ENCODE measurements around the gene TEKT1. TPM values are rescaled to one million over a fixed set of nuclear protein-coding genes. Genes with fewer than 3 reads are reported as not detected.
"Not testable (repeated sequence)": the region's sequence is repeated elsewhere in the genome, so short reads cannot be mapped to it uniquely, and the experiment has no call there.

TEKT1 gene
- not detected for total RNA-seq
- polyA plus RNA-seq: not detected
- long read RNA-seq, donor 1: 0 reads
- long read RNA-seq, donor 2: 0 reads

GRCh38 chr17:6831661-6832263 lies at the start of gene TEKT1:
TEKT1 (minus strand) TSS chr17:6831729; CDS start chr17:6830376, 1,353 bp downstream.
- Histone ChIP-seq H3K27ac (no peak within 1 kb of the TSS), H3K27me3 (replicated peaks in 1 of 7) (peaks cover 0 to 88% (median 36%) of the 10 kb centered on the region in 7 donors), H3K4me3 (peak within 1 kb of the TSS; percentile 14 to 68 (median 34)), H3K36me3 (no peaks in the 10 kb centered on the region), H3K4me1 (peaks cover 0 to 16% (median 11%) of the 10 kb centered on the region in 6 donors), H3K9me3 (no peaks in the 10 kb centered on the region)
- DNase-seq: peak; percentile 92
- TF ChIP-seq POLR2A (IDR thresholded peaks at IDR 0.05) (no peak), POLR2AphosphoS5 (IDR thresholded peaks at IDR 0.05) (peak in 1 of 3 donors; percentile 56), CTCF (IDR thresholded peaks at IDR 0.05 in 8 of 11, conservative IDR thresholded peaks at IDR 0.05 in 3 of 11) (no peak)
- intact Hi-C loops (cut with DNase I; ENCODE audit: low total_unique reads): no loop called here
- 1 to 4% (median 2%) methylated on average over 19 to 35 of the region's 35 CpGs for WGBS, 5 donors

- H3K27ac ChIP-seq; H3K4me1 ChIP-seq; DNase-seq; H3K4me3 ChIP-seq; intact Hi-C loops (cut with DNase I; ENCODE audit: low total_unique reads); H3K36me3 ChIP-seq: not testable (repeated sequence)
- Histone ChIP-seq H3K9me3 (peaks cover 0 to 33% (median 17%) of the 10 kb centered on the region in 8 donors), H3K27me3 (replicated peaks in 1 of 7) (peaks cover 0 to 36% (median 0%) of the 10 kb centered on the region in 7 donors)
- WGBS, 5 donors: 37 to 45% (median 40%) methylated on average over 10 of the region's 10 CpGs
Measured at GRCh38 chr17:6879221-6879975, 47.9 kb upstream of the TEKT1 start.

GRCh38 chr17:6875276-6875675 lies 43.7 kb upstream of the TEKT1 start:
- H3K27ac ChIP-seq; H3K36me3 ChIP-seq; H3K9me3 ChIP-seq; intact Hi-C loops (cut with DNase I; ENCODE audit: low total_unique reads); H3K4me1 ChIP-seq; H3K4me3 ChIP-seq; DNase-seq: not testable (repeated sequence)
- peaks cover 0 to 48% (median 0%) of the 10 kb centered on the region in 7 donors for H3K27me3 ChIP-seq (replicated peaks in 1 of 7)
- 86 to 93% (median 89%) methylated on average over 4 of the region's 4 CpGs for WGBS, 5 donors

- no peak overlapping the region for H3K27ac ChIP-seq
- WGBS, 5 donors: 78 to 92% (median 86%) methylated on average over 3 of the region's 3 CpGs
- H3K4me1 ChIP-seq: no peaks in the 10 kb centered on the region
- no peak for TF ChIP-seq POLR2A (IDR thresholded peaks at IDR 0.05)
- no peak for TF ChIP-seq POLR2AphosphoS5 (IDR thresholded peaks at IDR 0.05)
- TF ChIP-seq CTCF (IDR thresholded peaks at IDR 0.05 in 8 of 11, conservative IDR thresholded peaks at IDR 0.05 in 3 of 11): no peak
- no peak for DNase-seq
- H3K9me3 ChIP-seq: no peaks in the 10 kb centered on the region
- intact Hi-C loops (cut with DNase I; ENCODE audit: low total_unique reads): no loop called here
- H3K36me3 ChIP-seq: no peaks in the 10 kb centered on the region
- no peak overlapping the region for H3K4me3 ChIP-seq
- peaks cover 0 to 29% (median 0%) of the 10 kb centered on the region in 7 donors for H3K27me3 ChIP-seq (replicated peaks in 1 of 7)
Measured at GRCh38 chr17:6872936-6873335, 41.4 kb upstream of the TEKT1 start.

GRCh38 chr17:6870841-6871240 lies 39.3 kb upstream of the TEKT1 start:
- Histone ChIP-seq H3K27ac (no peak overlapping the region), H3K4me3 (no peak overlapping the region), H3K4me1 (no peaks in the 10 kb centered on the region), H3K27me3 (replicated peaks in 1 of 7) (peaks cover 0 to 40% (median 0%) of the 10 kb centered on the region in 7 donors), H3K36me3 (no peaks in the 10 kb centered on the region), H3K9me3 (no peaks in the 10 kb centered on the region)
- no peak for TF ChIP-seq POLR2A (IDR thresholded peaks at IDR 0.05)
- no peak for TF ChIP-seq CTCF (IDR thresholded peaks at IDR 0.05 in 8 of 11, conservative IDR thresholded peaks at IDR 0.05 in 3 of 11)
- TF ChIP-seq POLR2AphosphoS5 (IDR thresholded peaks at IDR 0.05): no peak
- DNase-seq: no peak
- WGBS, 5 donors: 75 to 90% (median 78%) methylated on average over 1 of the region's 1 CpG
- intact Hi-C loops (cut with DNase I; ENCODE audit: low total_unique reads): no loop called here
